Measurements from ENCODE around the gene PPFIA2. TPM values are rescaled to one million over a fixed set of nuclear protein-coding genes. Genes with fewer than 3 reads are reported as not detected.

Gene PPFIA2
- polyA plus RNA-seq, 3 donors from 2014 or later: not detected

DNA sequence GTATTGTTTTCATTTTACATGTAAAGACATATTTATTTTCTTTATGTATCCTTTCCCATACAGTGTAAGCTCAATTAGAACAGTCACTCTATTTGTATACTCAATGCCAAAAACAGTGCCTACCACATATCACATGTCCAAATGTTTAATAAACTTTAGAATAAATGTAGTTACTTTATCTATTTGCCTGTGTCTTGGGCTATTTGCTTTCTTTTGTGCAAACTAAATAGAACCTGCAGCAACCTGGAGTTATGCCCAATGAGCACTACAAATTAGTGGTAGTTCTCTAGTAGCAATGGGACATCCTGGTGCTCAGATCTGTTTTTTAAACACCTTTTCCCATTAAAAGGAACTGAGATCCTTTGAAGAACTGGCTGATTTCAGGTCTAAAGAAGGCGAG, 186.7 kb downstream of the PPFIA2 start:
- Mint-ChIP-seq H3K4me3 (no peak overlapping the region), H3K27ac (no peak overlapping the region), H3K36me3 (no peaks in the 10 kb centered on the region), H3K27me3 (ENCODE audit: low read depth in 3 of 3) (peaks cover 0 to 3% (median 0%) of the 10 kb centered on the region in 3 donors), H3K9me3 (peaks cover 0 to 8% (median 1%) of the 10 kb centered on the region in 6 donors), H3K4me1 (no peaks in the 10 kb centered on the region)
- no peak for DNase-seq

DNA sequence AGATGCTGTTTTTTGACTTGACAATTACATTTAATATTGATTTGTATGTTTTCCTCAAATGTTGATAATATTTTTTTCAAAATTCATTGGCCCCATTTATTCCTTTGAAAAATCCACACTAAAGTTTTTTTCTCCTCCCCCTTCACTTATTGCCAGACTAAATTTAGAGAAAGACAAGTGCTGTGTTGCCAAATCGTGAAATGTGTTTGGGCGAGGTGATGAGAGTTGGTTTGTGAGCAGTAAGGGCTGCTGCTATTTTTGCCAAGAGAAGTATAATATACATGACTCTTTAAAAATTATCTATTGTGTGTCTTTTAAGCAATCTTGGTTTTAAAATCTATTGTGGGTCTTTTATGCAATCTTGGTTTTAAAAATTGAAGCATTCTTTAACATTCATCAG, 188.9 kb downstream of the PPFIA2 start:
- no peak overlapping the region for H3K4me3 Mint-ChIP-seq
- no peaks in the 10 kb centered on the region for H3K36me3 Mint-ChIP-seq
- H3K9me3 Mint-ChIP-seq: peaks cover 0 to 6% (median 1%) of the 10 kb centered on the region in 6 donors
- H3K27me3 Mint-ChIP-seq (ENCODE audit: low read depth in 3 of 3): peaks cover 0 to 3% (median 0%) of the 10 kb centered on the region in 3 donors
- H3K4me1 Mint-ChIP-seq: no peaks in the 10 kb centered on the region
- no peak for DNase-seq
- H3K27ac Mint-ChIP-seq: no peak overlapping the region

DNA sequence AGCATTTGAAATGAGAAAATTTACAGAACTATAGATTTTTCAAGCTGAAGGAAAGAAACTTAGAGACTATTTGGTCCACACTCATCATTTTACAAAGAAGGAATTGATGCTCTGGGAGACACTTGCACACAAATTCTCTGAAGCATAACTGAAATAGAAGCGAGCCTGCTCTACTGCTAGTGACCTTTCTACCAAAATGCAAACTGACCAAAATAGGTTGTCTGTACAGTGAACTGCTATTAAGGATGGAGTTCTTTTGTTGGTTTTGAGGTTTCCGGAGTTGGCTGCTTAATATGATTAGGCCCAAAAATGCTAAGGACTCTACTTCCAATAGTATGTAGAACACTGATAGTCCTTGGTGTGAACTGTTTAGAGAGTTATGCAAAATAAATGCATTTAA, 194.9 kb downstream of the PPFIA2 start:
- H3K4me1 Mint-ChIP-seq: no peaks in the 10 kb centered on the region
- no peak overlapping the region for H3K4me3 Mint-ChIP-seq
- no peak for DNase-seq
- no peak overlapping the region for H3K27ac Mint-ChIP-seq
- peaks cover 0 to 5% (median 0%) of the 10 kb centered on the region in 3 donors for H3K27me3 Mint-ChIP-seq (ENCODE audit: low read depth in 3 of 3)
- H3K9me3 Mint-ChIP-seq: peaks cover 0 to 6% (median 0%) of the 10 kb centered on the region in 6 donors
- no peaks in the 10 kb centered on the region for H3K36me3 Mint-ChIP-seq

DNA sequence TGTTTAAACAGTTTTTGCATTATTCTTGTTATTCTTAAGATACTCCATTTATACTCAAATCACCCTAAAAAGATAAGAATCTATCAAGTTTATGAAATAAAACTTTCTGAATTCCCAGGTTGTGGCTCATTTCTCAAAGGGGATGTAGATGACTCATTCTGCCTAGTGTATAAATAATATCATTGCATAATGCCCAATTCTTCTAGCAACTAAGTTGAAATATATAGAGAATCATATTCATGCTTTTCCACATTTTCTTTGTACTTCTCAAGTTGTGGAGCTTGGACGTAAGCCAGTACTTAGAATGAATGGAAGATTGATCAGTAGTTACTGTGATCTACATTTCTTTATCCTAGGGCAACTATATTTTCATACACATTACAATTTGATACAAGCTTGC, 201.1 kb downstream of the PPFIA2 start:
- no peak overlapping the region for H3K4me3 Mint-ChIP-seq
- no peak overlapping the region for H3K27ac Mint-ChIP-seq
- H3K4me1 Mint-ChIP-seq: no peaks in the 10 kb centered on the region
- H3K36me3 Mint-ChIP-seq: no peaks in the 10 kb centered on the region
- no peak for DNase-seq
- H3K27me3 Mint-ChIP-seq (ENCODE audit: low read depth in 3 of 3): peaks cover 0 to 1% (median 0%) of the 10 kb centered on the region in 3 donors
- H3K9me3 Mint-ChIP-seq: peaks cover 0 to 8% (median 1%) of the 10 kb centered on the region in 6 donors

DNA sequence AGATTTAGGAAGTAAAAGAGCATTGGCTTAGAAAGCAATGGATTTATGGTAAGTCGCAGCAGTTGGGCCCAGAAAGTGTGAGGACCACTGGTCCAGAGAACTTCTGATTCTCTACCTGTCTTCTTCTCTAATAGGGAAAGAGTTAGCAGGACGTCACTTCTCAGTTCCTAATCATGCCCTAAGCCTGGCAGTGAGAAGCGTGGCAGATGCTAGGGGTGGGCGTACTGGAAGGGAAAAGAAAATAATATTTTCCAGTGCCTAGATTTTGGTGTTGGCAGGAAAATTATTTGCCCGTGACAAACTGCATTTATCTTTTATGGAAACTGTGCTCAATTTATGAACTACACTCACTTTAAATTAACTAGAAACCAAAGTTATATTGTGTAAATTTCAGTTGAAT, 212.3 kb downstream of the PPFIA2 start:
- H3K36me3 Mint-ChIP-seq: no peaks in the 10 kb centered on the region
- H3K27ac Mint-ChIP-seq: no peak overlapping the region
- H3K9me3 Mint-ChIP-seq: peaks cover 0 to 18% (median 0%) of the 10 kb centered on the region in 6 donors
- no peak overlapping the region for H3K4me3 Mint-ChIP-seq
- H3K4me1 Mint-ChIP-seq: no peaks in the 10 kb centered on the region
- DNase-seq: no peak
- H3K27me3 Mint-ChIP-seq (ENCODE audit: low read depth in 3 of 3): peaks cover 0 to 2% (median 0%) of the 10 kb centered on the region in 3 donors

DNA sequence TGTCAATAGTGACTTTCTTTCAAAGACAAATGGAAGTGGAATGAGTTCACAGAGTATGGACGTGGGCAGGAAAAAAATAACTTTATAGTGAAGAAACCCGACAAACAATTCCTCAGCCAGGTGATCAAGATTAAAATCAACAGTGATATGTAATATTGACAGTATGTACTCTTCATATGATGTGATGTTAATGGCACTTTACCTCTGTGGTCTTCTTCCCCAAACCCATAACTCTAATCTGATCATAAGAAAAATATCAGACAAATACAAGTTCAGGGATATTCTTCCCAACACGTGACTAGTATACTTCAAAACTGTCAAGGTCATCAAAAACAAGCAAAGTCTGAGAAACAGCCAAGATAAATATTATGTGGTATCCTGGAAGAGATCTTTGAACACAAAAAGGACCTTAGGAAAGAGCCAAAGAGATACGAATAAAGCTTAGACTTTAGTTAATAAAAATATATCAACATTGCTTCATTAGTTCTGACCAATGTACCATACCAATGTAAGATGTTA, 215.5 kb downstream of the PPFIA2 start:
- no peak overlapping the region for H3K4me3 Mint-ChIP-seq
- peaks cover 0 to 23% (median 2%) of the 10 kb centered on the region in 6 donors for H3K9me3 Mint-ChIP-seq
- H3K27me3 Mint-ChIP-seq (ENCODE audit: low read depth in 3 of 3): peaks cover 0 to 2% (median 0%) of the 10 kb centered on the region in 3 donors
- DNase-seq: no peak
- no peaks in the 10 kb centered on the region for H3K4me1 Mint-ChIP-seq
- H3K27ac Mint-ChIP-seq: no peak overlapping the region
- no peaks in the 10 kb centered on the region for H3K36me3 Mint-ChIP-seq

DNA sequence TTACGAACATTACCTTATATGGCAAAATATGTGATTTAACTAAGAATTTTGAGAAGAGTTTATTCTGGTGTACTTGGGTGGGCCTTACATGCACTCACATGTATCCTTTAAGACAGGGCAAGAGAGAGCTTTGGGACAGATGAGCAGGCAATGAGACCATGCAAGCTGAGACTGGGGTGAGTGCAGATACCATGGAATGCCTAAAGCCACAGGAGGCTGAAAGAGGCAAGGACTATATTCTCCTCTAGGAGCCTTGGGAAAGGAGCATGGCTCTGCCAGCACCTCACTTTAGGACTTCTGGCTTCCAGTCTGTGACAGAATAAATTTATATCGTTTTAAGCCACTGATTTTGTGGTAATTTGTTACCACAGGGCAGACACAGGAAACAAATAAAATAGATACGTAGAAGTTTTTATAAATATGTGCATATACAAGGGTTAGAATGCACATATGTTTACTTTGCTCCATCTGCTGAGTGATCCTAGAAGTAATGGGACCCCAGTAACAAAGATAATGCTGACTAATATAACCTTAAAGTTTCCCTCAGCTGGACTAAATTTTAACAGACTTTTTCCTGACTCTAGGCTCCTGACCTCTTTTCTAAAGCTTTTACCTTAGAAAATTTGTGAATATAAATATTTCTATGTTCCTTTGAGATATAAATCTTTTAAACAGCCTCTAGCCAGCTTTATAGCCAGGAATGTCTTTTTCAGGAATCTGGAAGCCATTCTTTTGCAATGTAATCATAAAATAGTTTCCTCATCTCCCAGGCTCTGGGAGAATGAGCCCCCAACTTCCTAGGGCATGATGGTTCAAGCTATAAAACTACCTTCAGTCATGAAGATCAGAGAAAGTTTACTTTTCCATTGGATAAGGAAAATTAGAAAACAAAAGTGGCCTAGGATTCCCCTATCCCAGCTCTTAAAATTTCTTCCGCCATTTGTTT, 216.8 kb downstream of the PPFIA2 start:
- Mint-ChIP-seq H3K27me3 (ENCODE audit: low read depth in 3 of 3) (peaks cover 0 to 2% (median 0%) of the 10 kb centered on the region in 3 donors), H3K4me1 (no peaks in the 10 kb centered on the region), H3K27ac (no peak overlapping the region), H3K9me3 (peaks cover 0 to 18% (median 3%) of the 10 kb centered on the region in 6 donors), H3K36me3 (no peaks in the 10 kb centered on the region), H3K4me3 (no peak overlapping the region)
- DNase-seq: no peak

DNA sequence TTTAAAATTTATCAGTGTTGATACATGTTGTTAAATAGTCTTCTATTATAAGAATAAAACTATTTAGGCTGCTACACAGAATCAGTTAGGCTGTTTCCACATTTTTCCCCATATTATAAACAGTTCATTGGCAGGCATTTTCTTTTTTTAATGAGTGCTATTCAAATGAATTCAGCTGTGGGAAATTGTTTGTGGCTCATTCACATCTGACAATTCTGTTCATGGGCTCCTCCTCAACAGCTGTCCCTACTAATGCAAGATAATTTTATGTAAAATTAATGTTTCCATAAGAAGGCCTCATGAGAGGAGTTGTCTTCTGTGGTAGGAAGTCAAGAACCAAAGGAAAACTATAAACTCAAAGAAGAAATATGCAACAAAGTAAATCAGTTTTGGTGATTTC, 218.0 kb downstream of the PPFIA2 start:
- Mint-ChIP-seq H3K4me1 (no peaks in the 10 kb centered on the region), H3K36me3 (no peaks in the 10 kb centered on the region), H3K4me3 (no peak overlapping the region), H3K27me3 (ENCODE audit: low read depth in 3 of 3) (peaks cover 0 to 2% (median 0%) of the 10 kb centered on the region in 3 donors), H3K27ac (no peak overlapping the region), H3K9me3 (peaks cover 0 to 10% (median 3%) of the 10 kb centered on the region in 6 donors)
- no peak for DNase-seq

DNA sequence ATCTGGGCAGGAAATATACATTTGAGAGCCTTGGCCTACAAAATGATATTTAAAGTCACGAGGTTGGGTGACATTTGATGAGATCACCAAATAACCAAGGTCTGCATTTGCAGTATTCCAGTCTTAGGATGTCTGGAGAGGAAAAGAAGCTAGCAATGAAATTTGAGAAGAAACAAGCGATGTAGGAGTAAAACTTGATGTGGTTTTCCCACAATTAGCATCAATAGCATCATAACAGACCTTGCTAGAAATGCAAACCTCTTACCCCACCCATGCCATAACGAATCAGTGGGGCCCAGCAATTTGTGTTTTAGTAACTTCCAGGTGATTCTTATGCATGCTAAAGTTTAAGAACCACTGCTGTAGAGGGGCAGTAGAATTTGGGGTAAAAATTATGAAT, 219.9 kb downstream of the PPFIA2 start:
- DNase-seq: no peak
- Mint-ChIP-seq H3K36me3 (no peaks in the 10 kb centered on the region), H3K9me3 (peaks cover 0 to 10% (median 4%) of the 10 kb centered on the region in 6 donors), H3K4me1 (no peaks in the 10 kb centered on the region), H3K27me3 (ENCODE audit: low read depth in 3 of 3) (no peaks in the 10 kb centered on the region), H3K4me3 (no peak overlapping the region), H3K27ac (no peak overlapping the region)

DNA sequence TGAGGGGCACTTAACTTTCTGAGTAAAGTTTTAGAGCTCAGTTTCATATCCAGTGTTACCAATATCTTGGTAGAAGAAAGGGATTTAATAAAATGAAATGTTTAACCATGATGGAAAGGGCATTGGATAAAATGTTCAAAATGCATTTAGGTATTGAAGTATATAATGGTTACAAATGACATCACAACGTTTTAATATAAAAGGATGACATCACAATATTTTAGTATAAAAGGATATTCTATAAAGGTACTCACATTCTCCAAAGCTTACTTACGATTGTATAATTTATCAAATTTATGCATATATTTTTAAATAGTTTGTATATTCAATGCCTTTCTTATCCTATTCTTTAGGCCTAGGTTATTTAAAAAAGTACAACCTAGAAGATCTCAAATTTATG, 226.1 kb downstream of the PPFIA2 start:
- Mint-ChIP-seq H3K27me3 (ENCODE audit: low read depth in 3 of 3) (peaks cover 0 to 2% (median 0%) of the 10 kb centered on the region in 3 donors), H3K36me3 (peaks cover 0 to 6% (median 0%) of the 10 kb centered on the region in 3 donors), H3K27ac (no peak overlapping the region), H3K4me1 (no peaks in the 10 kb centered on the region), H3K9me3 (peaks cover 2 to 16% (median 4%) of the 10 kb centered on the region in 6 donors), H3K4me3 (no peak overlapping the region)
- DNase-seq: no peak

DNA sequence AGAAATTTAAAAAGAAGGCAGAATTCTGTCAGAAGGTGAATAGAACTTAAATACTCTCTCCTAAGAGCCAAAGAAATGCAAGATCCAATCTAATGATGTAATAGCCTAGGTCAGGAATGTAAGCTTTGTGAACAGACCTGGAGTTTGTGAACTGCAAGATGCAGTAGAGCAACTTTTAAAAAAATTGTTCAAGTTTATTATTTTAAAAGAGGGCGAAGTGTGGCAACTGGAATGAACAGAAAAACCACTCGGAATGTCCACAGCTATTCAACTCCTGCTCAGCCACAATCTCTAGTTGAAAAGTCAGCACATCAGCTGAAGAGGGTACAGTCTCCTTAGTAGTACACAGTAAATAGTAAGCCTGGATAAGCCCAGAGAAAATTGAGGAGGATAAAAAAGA, 228.8 kb downstream of the PPFIA2 start:
- Mint-ChIP-seq H3K27ac (no peak overlapping the region), H3K4me3 (no peak overlapping the region), H3K4me1 (no peaks in the 10 kb centered on the region)

DNA sequence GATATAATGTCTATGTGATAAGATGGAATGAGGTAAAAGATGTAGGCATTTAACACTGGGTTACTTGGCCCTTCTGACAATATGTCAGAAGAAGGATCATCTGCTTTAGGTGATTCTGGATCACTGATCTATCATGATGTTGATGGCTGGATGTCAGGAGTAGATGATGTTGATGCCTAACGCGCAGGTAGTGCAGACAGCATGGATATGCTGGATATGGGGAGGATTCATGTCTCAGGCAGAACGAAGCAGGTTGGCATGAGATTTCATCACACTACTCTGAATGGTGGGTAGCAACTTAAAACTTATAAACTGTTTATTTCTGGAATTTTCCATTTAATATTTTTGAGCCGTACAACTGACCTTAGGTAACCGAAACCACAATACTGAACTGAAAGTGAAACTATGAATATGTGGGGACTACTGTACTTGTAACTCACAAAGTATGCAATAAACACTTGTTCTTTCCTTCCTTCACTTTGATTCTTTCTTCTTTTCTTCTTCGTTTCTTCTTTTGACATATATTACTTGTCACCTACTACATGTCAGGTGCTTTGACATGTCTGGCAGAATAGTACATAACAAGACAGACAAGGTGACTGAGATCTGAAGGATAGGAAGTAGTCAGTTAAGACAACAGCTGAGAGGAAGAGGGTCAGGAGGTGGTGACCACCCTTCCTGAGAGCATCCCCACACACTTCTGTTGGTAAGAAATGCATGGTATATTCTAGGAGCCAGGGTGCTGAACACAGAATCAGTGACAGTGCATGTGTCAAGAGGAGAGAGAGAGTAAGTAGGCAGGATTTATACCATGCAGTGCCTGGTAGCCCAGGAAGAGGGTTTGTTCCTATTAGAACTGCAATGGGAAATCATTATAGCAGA, 238.8 kb downstream of the PPFIA2 start:
- peaks cover 0 to 2% (median 1%) of the 10 kb centered on the region in 3 donors for H3K27me3 Mint-ChIP-seq (ENCODE audit: low read depth in 3 of 3)
- peaks cover 6 to 9% of the 10 kb centered on the region in 2 donors for H3K4me1 Mint-ChIP-seq
- H3K4me3 Mint-ChIP-seq: peak overlapping the region in 3 of 5 donors; percentile 47 to 68 (median 61)
- peaks cover 1 to 16% (median 10%) of the 10 kb centered on the region in 6 donors for H3K9me3 Mint-ChIP-seq
- no peak for DNase-seq
- no peak overlapping the region for H3K27ac Mint-ChIP-seq
- no peaks in the 10 kb centered on the region for H3K36me3 Mint-ChIP-seq

More for the DNA sequence above, 228.8 kb downstream of the PPFIA2 start:
- no peak for DNase-seq
- Mint-ChIP-seq H3K27me3 (ENCODE audit: low read depth in 3 of 3) (peaks cover 0 to 2% (median 2%) of the 10 kb centered on the region in 3 donors), H3K36me3 (peaks cover 0 to 6% (median 0%) of the 10 kb centered on the region in 3 donors), H3K9me3 (peaks cover 2 to 19% (median 5%) of the 10 kb centered on the region in 6 donors)

DNA sequence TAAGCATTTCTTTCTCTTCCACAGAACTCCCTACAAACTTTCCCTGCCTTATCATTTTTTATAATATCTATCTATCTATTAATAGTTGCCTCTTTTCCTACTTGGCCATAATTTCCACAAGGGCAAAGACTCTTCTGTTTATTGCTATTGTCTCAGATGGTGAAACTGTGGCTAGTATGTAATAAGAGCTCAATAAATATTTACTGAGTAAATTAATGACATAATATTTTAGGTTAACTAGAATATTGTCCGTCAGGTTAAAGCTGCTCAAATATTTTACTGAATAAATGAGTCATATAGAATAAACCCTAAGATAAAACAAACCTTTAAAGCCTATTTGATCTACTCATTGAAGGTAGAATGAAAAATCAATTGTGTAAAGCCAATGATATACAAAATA, 240.5 kb downstream of the PPFIA2 start:
- Mint-ChIP-seq H3K27me3 (ENCODE audit: low read depth in 3 of 3) (peaks cover 0 to 2% (median 1%) of the 10 kb centered on the region in 3 donors), H3K27ac (no peak overlapping the region), H3K4me1 (peaks cover 6 to 9% of the 10 kb centered on the region in 2 donors), H3K9me3 (peaks cover 1 to 21% (median 12%) of the 10 kb centered on the region in 6 donors), H3K36me3 (no peaks in the 10 kb centered on the region), H3K4me3 (no peak overlapping the region)
- DNase-seq: no peak
